ENCODE measurements around the gene CDIP1. TPM values are rescaled to one million over a fixed set of nuclear protein-coding genes. Genes with fewer than 3 reads are reported as not detected.

Gene CDIP1
- total RNA-seq, 4 donors from 2014 or later, result 23.8 to 34.2 (median 25.4) TPM

DNA sequence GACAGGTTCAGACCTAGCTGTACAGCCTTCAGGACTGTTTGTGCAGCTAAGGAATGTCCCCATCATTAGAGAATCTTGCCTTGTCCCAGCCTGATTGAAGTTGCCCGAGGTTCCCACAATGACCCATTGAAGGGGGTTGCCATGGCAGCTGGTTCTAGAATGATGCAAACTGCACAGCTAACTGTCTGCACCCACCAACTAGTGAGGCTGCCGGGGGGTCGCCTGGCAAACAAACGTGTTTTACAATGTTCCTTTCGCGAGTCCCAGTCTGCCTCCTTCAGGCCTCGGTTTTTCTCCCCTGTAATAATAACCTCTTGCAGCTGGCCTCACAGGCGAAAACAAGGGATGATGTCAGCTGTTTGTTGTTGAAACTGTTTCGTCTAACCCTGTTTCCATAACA is 23.0 kb upstream of the CDIP1 start:
- Histone ChIP-seq H3K27me3 (no peaks in the 10 kb centered on the region), H3K4me1 (no peaks in the 10 kb centered on the region), H3K9me3 (no peaks in the 10 kb centered on the region), H3K27ac (no peak overlapping the region), H3K36me3 (no peaks in the 10 kb centered on the region), H3K4me3 (no peak overlapping the region)
- DNase-seq (no peak), ATAC-seq (no peak)
- no peak for TF ChIP-seq POLR2A (IDR thresholded peaks at IDR 0.05)
- TF ChIP-seq, protein P1, sequence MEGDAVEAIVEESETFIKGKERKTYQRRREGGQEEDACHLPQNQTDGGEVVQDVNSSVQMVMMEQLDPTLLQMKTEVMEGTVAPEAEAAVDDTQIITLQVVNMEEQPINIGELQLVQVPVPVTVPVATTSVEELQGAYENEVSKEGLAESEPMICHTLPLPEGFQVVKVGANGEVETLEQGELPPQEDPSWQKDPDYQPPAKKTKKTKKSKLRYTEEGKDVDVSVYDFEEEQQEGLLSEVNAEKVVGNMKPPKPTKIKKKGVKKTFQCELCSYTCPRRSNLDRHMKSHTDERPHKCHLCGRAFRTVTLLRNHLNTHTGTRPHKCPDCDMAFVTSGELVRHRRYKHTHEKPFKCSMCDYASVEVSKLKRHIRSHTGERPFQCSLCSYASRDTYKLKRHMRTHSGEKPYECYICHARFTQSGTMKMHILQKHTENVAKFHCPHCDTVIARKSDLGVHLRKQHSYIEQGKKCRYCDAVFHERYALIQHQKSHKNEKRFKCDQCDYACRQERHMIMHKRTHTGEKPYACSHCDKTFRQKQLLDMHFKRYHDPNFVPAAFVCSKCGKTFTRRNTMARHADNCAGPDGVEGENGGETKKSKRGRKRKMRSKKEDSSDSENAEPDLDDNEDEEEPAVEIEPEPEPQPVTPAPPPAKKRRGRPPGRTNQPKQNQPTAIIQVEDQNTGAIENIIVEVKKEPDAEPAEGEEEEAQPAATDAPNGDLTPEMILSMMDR (IDR thresholded peaks at IDR 0.05 in 4 of 5, conservative IDR thresholded peaks at IDR 0.05 in 1 of 5), result no peak
- in situ Hi-C loops (cut with MboI; ENCODE audit: low sequenced_read_pairs in 4 of 4), result no loop called here
- intact Hi-C loops (cut with DNase I; ENCODE audit: low total_unique reads), result no loop called here

DNA sequence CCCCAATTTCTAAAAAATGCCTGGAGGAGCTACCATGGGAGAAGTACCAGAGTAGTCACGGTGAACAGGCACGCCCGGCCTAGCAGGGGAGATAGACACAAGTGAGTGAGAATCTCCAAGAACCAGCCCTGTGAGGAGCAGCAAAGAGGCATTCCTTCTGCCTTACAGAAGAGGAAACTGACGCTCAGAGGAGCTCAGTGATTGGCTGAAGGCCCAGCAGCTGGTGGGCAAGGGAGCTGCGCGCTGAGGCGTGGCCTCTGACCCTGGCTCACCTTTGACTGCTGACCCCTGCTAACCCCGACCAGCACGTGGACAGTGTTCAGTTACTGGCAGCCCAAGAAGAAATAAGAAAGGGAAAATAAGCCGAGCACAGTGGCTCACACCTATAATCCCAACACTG is 19.4 kb upstream of the CDIP1 start:
- no peak for ATAC-seq
- Histone ChIP-seq H3K9me3 (no peaks in the 10 kb centered on the region), H3K27me3 (no peaks in the 10 kb centered on the region), H3K4me3 (no peak overlapping the region), H3K4me1 (no peaks in the 10 kb centered on the region), H3K36me3 (no peaks in the 10 kb centered on the region), H3K27ac (no peak overlapping the region)
- no peak for TF ChIP-seq POLR2A (IDR thresholded peaks at IDR 0.05)
- TF ChIP-seq, protein P1 (IDR thresholded peaks at IDR 0.05 in 4 of 5, conservative IDR thresholded peaks at IDR 0.05 in 1 of 5), result no peak
- intact Hi-C loops (cut with DNase I; ENCODE audit: low total_unique reads), result no loop called here
- DNase-seq, result no peak
- in situ Hi-C loops (cut with MboI; ENCODE audit: low sequenced_read_pairs in 4 of 4), result no loop called here

DNA sequence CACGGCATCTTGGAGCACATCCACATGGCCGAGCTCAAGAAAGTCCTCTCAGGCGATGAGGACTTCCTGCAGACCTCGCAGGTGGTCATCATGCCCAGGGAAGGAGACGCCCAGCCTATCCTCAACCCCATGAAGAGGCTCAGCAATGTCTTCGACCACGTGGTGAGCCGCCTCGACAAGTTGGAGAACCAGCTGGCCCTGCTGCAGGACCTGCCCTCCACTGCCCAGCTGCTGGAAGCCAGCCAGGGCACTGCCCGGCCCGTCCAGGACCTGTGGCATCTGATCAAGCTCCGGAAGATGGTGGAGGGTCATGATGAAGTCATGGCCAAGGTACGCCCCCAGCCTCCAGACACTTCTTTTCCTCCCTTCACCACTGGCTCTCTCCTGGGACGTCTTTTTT is 18.0 kb upstream of the CDIP1 start:
- H3K36me3 ChIP-seq, result no peaks in the 10 kb centered on the region
- H3K9me3 ChIP-seq, result no peaks in the 10 kb centered on the region
- ATAC-seq, result no peak
- TF ChIP-seq, protein P1 (IDR thresholded peaks at IDR 0.05 in 4 of 5, conservative IDR thresholded peaks at IDR 0.05 in 1 of 5), result no peak
- no peak for TF ChIP-seq POLR2A (IDR thresholded peaks at IDR 0.05)
- H3K27ac ChIP-seq, result no peak overlapping the region
- no peak overlapping the region for H3K4me3 ChIP-seq
- DNase-seq, result no peak
- no peaks in the 10 kb centered on the region for H3K4me1 ChIP-seq
- in situ Hi-C loops (cut with MboI; ENCODE audit: low sequenced_read_pairs in 4 of 4), result no loop called here
- H3K27me3 ChIP-seq, result no peaks in the 10 kb centered on the region
- intact Hi-C loops (cut with DNase I; ENCODE audit: low total_unique reads), result no loop called here

DNA sequence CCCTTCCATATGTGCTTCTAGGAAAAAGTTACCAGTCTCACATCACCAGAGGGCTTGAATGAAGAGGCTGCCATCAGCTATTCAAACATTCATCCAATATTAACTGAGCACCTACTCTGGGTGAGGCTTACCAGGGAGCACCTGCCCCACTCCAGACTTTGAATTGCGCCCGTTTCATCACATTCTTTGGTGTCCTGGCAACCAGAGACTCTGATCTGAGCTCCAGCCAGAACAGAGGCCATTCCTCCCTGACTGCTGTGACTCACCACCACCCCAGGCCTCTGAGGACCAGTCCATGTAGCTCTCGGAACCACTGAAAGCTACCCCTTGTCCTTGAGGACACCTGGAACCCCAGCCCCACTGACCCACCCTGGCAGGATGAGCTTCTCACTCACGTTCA is 17.5 kb upstream of the CDIP1 start, which contains the start of gene C16orf96:
C16orf96 (plus strand) TSS at position 229 of the 400 bp plus-strand sequence; CDS start at position 379, 150 bp downstream.
- ATAC-seq (no peak), DNase-seq (no peak)
- H3K27ac ChIP-seq, result no peak within 1 kb of the TSS
- TF ChIP-seq, protein P1 (IDR thresholded peaks at IDR 0.05 in 4 of 5, conservative IDR thresholded peaks at IDR 0.05 in 1 of 5), result no peak
- TF ChIP-seq POLR2A (IDR thresholded peaks at IDR 0.05), result no peak
- no peaks in the 10 kb centered on the region for H3K36me3 ChIP-seq
- H3K9me3 ChIP-seq, result no peaks in the 10 kb centered on the region
- no peaks in the 10 kb centered on the region for H3K27me3 ChIP-seq
- intact Hi-C loops (cut with DNase I; ENCODE audit: low total_unique reads) (no loop called here), in situ Hi-C loops (cut with MboI; ENCODE audit: low sequenced_read_pairs in 4 of 4) (no loop called here)
- H3K4me3 ChIP-seq, result no peak within 1 kb of the TSS
- no peaks in the 10 kb centered on the region for H3K4me1 ChIP-seq

DNA sequence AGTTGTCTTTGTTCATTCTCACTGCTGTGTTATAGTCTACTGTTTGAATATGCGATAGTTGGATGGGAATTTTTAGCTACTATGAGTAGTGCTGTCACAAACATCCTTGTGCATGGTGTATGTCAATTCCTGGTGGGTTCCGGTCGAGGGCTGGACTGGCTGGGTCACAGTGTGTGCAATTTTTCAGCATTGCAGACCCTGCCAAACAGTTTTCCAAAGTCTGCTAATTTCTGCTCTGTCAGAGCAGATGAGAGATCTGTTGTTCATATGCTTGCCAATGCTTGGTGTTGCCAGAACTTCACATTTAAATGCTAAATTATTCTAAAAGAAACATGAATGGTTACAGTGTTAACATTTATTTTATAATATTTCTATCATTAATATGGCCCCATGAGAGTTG is 14.0 kb upstream of the CDIP1 start:
- H3K4me1 ChIP-seq, result no peaks in the 10 kb centered on the region
- no peaks in the 10 kb centered on the region for H3K36me3 ChIP-seq
- H3K4me3 ChIP-seq, result no peak overlapping the region
- no peak for ATAC-seq
- DNase-seq, result no peak
- TF ChIP-seq POLR2A (IDR thresholded peaks at IDR 0.05), result no peak
- TF ChIP-seq, protein P1 (IDR thresholded peaks at IDR 0.05 in 4 of 5, conservative IDR thresholded peaks at IDR 0.05 in 1 of 5), result no peak
- H3K9me3 ChIP-seq, result no peaks in the 10 kb centered on the region
- in situ Hi-C loops (cut with MboI; ENCODE audit: low sequenced_read_pairs in 4 of 4), result no loop called here
- H3K27ac ChIP-seq, result no peak overlapping the region
- intact Hi-C loops (cut with DNase I; ENCODE audit: low total_unique reads), result no loop called here
- H3K27me3 ChIP-seq, result no peaks in the 10 kb centered on the region
